AG20443 (cell line): ENCODE measurements around the gene KIAA1671.
A peak's percentile ranks its signal among the peaks of the same experiment; 100 is the strongest.

Experiments
- DNase-seq: peaks from one replicate; pipeline ENCODE4 v3.0.0; 2012; ENCODE audit warnings: low spot score, mixed read lengths

The KIAA1671 gene

DNA sequence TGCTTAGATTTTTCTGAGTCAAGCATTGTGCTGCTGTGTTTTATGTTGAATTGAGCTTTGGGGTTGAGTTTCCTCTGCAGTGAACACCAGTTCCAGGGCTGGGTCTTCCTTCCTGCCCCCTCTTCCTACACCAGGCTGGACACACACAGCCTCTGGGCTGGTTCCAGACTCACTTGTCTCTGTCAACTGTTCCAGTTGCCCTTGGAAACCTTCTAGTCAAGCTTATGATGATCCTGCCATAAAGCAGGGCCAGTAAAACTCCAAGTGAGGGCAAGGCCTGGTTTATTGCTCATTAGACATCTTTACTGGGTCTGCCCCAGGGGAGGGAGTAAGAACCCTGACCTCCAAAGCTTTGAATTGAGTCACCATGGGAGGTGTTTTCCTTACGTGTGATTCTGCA lies 61.1 kb downstream of the KIAA1671 start:
- DNase-seq = no peak

DNA sequence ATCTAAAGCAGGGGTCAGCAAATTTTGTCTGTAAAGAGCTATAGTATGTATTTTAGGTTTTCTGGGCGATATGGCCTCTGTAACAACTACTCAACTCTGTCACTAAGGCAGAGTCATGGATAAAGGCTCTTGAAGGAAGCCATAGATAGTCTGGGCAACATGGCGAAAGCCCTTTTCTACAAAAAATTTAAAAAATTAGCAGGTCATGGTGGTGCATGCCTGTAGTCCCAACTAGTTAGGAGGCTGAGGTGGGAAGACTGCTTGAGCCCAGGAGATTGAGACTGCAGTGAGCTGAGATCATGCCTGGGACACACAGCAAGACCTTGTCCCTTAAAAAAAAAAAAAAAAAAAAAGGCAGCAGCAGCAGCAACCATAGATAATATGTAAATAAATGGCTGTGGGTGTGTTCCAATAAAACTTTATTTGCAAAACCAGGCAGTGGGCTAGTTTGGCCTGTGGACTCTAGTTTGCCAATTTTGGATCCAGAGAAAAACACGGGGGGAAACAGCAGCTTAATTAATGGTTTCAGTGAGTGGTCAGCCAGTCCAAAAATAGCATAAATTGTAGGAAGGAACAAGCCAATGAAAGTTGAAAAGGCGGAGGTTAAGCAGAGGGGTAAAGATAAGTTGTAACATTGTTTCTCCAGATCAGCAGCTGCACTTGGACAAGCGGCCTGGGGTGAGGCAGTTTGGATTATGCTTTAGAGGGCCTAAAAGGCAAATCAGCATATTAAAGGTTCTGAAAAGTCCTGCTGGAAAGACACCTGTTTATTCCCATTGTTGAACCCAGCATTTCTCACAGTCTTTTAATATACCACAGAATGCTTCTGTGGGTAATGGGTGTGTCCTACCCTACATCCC lies 62.6 kb downstream of the KIAA1671 start:
- DNase-seq = no peak

DNA sequence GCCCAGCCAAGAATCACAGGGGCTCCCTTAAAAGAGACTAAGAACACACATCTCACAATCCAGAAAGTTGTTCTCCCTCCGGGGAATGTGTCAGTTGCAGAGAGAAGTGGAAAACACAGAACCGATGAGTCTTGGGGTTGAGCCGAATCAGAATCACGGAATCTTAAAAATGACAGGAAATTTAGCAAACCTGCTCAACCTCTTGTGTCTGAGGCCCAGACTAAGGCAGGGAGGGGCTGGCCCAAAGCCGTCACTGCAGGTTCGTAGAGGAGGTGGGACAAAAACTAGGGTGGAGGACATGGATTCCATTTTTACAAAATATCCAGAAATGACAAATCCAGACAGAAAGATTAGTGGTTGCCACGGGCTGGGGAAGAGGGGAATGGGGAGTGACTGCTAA lies 63.8 kb downstream of the KIAA1671 start:
- DNase-seq = no peak

DNA sequence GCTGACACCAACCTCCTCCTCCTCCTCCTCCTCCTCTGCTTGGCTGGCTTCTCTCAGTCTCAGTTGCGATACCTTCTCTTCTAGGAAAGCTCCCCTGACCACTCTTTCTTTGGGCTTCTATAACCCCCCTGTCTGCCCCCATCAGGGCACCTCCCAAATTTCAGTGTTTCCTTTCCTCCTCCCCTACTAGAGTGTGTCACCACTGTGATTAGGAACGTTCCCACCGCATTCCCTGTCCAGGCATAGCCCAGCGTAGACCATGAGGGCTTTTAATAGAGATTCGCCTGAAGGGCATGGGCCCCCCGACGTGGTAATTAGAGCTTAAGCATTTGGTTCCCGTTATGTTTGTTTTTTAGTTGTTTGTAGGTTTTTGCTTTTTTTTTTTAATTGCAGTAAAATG lies 65.5 kb downstream of the KIAA1671 start:
- DNase-seq = no peak

DNA sequence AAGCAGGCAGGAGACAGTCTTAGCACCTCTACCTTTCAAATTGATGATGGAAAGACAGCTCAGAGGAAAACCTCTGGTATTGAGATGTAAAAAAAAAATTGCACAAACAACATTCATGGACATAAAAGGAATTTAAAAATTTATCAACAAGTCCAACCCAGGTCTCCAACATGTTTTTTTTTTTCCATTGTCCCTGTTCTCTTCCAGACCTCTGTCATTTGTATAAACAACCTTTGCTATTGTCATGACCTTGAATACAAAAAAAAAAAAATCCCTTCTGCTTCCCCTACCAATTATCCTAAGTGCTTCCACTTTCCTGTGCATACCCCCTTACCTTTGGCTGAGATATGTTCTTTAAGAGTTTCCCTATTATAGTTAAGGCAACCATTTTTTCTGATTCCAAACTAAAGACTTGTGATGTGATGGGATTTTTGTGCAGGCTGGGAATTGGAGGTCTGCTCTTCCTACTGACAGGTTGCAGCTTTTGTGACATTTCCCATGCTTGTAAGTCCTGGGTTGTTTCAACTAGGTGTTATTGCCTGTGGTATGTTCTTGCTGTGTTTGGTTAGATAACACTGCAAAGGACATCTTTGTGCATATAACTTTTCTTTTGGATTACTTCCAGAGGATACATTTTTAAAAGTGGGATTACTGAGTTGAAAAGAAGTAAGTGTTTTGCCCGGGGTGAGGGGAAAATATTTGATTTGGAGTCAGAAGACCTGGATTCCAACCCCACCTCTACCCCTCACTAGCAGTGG lies 67.1 kb downstream of the KIAA1671 start:
- DNase-seq = no peak

DNA sequence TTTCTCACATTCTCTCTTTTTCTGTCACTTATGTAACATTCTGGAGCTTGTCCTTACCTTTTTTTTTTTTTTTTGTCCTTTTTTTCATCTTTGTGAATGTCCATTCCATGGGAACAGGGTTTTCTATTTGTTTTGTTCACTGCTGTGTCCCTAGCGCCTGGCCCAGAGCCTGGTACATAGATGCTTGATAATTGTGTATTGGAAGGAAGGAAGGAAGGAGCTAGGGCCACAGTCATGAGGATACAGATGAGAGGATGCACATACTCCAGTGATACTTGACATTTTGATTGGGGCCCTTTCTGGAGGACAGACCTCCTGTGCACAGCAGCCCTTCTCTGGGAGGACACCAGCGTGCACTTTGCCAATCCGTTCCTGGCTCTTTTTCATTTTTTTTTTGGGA lies 68.9 kb downstream of the KIAA1671 start:
- DNase-seq = no peak

DNA sequence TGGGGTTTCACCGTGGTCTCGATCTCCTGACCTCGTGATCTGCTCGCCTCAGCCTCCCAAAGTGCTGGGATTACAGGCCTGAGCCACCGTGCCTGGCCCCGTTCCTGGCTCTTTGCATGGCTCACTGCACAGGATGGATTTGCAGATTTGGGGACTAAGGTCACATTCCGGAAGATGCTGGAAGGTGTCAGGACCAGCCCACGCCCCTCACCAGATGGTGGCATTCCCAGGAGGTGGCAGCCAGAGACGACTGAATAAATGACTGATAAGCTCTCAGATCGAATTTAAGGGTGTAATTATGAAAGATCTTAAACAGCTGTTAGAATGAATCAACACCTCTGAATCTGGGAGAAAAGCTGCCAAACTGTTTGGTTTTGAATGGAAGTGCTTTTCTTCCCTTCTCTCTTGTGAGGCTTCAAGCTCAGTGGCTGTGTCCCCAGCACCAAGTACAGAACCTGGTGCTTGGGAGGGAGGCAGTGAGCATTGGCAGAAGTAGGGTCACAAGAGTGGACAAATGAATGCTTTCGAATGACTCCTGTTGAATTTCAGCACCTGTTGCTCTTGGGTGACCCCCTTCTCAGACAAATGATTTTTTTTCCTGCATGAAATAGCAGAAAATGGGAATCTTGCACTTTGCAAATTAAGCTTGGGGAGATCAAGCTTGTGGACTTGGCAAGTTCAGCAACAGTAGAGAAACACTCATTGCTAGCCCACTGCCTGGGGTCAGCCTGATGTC lies 69.6 kb downstream of the KIAA1671 start:
- no peak for DNase-seq

DNA sequence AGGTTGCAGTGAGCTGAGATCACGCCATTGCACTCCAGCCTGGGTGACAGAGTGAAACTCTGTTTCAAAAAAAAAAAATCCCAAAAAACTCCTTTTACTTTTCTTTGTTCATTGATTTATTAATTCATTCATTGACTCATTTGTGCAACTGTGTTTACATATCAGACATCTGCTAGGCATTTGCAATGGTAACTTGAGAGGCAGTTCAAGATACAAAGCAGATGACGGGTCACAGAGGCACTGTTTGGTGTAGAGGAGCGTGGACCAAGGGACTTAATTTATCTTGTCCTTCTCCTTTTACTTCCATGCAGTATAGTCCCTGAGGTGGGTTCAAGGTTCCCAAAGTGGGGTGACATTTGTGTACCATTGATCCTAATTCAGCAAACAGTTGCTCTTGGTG lies 71.4 kb downstream of the KIAA1671 start:
- no peak for DNase-seq

DNA sequence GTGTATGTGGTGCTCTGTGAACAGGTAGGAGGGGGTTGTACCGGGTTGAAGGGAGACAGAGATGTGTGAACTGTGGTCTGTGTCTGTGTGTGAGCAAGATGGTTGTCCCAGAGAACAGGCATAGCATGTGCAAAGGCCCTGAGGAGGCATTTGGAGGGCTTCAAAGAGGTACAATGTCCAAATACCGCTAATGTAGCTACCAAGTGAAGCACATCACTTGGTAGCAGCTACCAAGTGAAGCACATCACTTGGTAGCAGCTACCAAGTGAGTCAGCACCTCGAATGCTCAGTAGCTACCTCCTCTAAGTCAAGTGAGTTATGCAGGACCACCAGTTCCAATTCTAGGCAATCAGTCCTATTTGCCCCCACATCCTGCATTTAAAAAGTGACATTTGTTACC lies 72.4 kb downstream of the KIAA1671 start:
- no peak for DNase-seq

DNA sequence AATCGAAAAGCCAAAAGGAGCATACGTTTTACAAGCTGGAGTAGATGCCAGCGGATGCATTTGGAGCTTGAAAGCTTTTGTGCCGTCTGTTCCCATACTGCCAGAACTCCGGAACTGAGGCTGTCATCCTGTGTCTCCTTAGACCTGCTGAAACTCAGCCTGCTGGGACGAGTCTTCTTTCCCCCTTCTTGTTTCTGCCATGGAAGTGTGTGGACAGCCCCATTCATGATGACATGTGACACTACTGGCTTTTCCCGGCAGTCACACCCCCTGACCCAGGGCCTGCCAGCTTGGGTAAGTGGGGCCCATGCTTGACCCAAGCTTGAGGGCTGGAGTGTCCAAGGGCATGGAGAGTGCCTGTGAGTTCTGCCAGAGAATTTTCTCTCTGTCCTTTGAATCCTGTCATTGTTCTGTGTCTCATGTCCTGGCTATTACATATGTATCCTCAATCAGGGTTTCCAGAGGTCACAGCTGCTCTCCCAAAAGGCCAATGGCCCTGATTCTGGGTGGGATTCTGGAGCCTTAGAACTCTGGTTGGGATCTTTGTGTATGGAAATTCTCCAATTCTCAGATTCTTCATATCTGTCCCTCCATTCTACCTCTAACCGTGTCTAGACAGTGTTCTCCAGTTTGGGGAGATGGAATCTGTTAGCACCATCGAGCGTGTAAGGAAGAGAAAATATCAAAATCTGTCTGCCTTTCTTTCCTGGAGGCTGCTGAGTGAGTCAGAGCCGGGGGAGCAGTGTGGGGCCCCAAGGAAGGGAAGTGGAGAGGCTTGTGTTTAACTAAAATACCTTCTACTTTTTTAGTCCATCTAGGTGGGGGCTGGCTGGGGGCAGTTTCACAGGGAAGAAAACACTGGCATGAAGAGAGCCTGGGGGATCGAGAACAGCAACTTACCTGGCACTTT lies 73.2 kb downstream of the KIAA1671 start:
- DNase-seq = peak; percentile 61

DNA sequence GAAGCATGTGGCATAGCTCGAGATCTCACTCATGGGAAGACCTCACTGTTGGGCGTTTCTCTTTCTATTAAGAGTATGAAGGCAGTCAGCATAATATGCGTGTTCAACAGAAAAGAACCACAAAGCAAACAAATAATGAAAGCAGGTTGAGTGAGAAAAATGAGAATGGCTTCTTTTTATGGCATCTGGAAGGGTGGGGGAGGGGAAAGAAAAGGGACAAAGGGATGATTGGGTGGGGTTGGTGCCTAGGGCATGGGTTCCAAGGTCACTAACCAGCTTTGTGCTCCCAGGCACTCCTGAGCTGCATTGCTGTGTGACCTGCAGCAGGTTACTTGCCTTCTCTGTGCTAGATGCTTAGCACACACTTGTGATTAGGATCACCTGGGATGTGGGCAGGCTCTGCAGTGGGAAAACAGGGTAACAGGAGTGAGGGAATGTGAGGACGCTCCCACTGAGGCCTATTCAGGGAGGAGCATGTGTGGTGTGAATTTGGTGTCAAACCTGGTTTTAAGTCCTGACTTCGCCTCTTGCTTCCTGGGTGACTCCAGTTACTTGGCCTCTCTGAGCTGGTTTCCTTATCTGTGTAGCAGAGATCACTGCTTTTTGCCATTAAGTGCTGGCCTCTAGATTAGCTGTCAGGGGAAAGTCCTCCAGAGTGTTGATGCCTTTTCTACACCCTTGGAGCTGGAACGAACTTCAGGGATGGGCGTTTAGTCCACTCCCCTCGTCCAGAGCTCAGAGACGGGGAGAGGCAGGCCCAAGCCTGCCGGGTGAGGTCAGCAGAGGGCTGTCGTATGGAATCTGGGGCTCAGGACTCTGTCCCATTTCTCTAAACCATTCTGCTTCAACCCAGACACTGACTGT lies 74.8 kb downstream of the KIAA1671 start:
- DNase-seq = no peak

DNA sequence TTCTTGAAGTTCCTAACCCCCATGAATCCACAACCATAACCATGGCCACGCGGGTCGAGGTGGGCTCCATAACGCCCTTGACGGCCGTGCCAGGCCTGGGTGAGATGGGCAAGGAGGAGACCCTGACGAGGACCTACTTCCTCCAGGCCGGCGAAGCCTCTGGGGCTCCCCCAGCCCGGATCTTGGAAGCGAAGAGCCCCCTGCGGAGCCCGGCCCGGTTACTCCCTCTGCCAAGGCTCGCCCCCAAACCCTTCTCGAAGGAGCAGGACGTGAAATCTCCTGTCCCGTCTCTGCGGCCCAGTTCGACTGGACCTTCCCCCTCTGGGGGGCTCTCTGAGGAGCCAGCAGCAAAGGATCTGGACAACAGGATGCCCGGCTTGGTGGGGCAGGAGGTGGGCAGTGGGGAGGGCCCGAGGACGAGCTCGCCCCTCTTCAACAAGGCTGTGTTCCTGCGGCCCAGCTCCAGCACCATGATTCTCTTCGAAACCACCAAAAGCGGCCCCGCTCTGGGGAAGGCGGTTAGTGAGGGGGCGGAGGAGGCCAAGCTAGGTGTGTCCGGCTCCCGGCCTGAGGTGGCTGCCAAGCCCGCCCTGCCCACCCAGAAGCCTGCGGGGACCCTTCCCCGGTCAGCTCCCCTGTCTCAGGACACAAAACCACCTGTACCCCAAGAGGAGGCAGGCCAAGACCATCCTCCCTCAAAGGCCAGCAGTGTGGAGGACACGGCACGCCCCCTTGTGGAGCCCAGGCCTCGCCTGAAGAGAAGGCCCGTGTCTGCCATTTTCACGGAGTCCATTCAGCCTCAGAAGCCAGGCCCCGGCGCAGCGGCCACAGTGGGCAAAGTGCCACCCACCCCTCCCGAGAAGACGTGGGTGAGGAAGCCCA lies 75.7 kb downstream of the KIAA1671 start:
- DNase-seq = peak; percentile 63

DNA sequence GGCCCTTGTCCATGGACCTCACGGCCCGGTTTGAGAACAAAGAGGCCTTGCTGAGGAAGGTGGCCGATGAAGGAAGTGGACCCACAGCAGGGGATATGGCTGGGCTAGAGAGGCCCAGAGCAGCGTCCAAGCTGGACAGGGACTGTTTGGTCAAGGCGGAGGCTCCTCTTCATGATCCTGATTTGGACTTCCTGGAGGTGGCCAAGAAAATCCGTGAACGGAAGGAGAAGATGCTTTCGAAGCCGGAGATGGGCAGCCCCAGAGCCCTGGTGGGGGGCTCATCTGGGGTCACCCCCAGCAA lies 76.3 kb downstream of the KIAA1671 start:
- no peak for DNase-seq

DNA sequence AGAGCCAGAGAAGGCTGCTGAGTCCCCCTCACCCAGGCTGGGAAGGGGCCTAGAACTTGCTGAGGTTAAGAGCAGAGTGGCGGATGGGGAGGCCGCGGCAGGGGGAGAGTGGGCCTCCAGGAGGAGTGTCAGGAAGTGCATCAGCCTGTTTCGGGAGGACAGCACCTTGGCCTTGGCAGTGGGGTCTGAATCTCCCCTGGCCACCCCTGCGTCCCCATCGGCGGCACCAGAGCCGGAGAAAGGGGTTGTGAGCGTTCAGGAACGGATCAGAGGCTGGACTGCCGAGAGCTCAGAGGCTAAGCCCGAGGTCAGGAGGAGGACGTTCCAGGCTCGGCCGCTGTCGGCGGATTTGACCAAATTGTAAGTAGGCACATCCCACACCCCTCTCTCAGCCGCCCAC lies 76.7 kb downstream of the KIAA1671 start:
- no peak for DNase-seq

DNA sequence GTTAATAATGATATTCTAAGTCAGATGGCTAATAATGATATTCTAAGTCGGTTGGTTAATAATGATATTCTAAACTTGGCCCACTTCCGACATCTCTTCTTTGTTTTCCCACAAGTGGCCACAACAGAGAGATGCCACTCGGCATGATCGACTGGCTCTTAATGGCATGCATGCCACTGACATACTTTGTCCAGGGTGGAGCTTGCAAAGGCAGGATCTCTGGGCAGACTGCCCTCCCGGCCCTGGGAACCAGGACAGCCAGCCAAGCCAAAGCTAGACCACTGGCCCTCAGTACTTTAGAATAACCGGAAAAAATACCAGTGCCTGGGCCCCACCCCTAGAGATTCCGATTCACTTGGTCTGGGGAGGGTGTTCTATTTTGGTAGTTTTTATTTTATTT lies 78.1 kb downstream of the KIAA1671 start:
- DNase-seq = peak; percentile 71

DNA sequence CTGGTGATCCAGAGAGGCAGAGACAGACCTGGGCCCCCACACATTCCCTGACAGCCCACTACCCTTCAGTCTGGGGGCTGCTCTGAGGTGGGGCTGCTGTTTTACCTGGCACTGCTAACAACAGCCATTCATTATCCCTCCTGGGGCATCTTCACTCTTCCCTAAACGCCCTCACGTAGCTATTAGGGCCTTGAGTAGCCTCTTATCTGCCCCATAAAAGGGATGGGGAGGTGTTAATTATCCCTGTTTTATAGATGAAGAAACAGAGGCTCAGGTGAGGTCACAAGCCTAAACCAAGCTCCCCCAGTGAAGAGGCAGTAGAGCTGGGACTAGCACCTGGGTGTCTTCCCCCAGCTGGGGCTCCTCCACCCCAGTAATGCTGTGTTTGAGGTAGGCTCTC lies 79.5 kb downstream of the KIAA1671 start:
- no peak for DNase-seq

DNA sequence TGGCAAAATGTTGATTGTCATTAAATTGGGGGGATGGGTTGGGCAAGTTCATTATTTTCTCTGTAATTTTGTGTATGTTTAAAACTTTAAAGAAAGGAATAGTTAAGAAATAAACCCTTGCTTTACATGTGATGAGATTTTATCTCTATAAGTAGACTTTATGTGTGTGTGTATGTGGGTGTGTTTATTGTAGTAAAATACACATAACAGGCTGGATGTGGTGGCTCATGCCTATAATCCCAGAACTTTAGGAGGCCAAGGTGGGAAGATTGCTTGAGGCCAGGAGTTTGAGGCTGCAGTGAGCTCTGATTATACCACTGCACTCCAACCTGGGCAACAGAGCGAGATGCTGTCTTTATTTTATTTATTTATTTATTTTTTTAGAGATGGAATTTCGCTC lies 83.2 kb downstream of the KIAA1671 start:
- no peak for DNase-seq

DNA sequence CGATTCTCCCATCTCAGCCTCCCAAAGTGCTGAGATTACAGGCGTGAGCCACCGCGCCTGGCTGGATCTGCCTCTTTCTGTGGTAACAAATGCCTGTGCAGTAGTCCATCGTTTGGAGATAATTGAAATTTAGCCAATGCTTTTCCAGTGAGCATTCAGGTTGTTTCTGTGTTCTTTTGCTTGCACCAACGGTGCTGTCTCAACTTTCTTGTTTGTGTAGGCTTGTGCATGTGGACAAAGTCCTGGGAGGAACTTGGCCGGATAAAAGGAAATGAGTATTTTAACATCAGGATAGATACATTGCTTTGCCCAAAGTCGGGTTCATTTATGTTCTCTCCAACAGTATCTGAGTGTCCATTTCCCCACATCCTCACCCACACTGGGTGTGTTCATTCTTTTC lies 85.7 kb downstream of the KIAA1671 start:
- no peak for DNase-seq

DNA sequence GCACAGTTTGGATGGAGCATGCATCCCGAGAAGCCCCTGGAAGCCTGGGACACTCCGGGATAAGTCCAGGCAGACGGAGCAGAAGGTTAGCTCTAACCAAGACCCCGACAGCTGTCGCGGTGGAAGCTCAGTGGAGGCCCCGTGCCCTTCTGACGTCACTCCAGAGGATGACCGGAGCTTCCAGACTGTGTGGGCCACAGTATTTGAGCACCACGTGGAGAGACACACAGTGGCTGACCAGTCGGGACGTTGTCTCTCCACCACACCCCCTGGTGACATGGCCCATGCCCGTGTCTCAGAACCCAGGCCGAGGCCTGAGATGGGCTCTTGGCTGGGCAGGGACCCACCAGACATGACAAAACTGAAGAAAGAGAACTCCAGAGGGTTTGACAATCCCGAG lies 86.3 kb downstream of the KIAA1671 start:
- DNase-seq = no peak

DNA sequence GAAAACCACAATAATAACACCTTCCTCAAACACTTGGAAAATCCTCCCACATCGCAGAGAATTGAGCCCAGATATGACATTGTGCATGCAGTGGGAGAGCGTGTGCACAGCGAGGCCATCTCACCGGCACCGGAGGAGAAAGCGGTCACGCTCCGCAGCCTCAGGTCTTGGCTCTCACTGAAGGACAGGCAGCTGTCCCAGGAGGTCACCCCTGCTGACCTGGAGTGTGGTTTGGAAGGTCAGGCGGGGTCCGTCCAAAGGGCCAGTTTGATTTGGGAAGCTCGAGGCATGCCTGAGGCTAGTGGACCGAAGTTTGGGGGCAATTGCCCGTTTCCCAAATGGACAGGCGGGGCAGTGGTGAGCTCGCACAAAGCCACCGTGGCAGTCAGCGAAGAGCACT lies 86.7 kb downstream of the KIAA1671 start:
- DNase-seq = no peak
